Esophagus squamous epithelium (tissue), 5 donors: Measurements from ENCODE around the gene ANKRD28. TPM values are rescaled to one million over a fixed set of nuclear protein-coding genes. Genes with fewer than 3 reads are reported as not detected.

ENCODE experiments used
- DNase-seq: peaks from one replicate; lab custom pipeline; 2025; lab: John Stamatoyannopoulos, UW
- H3K27ac ChIP-seq, 4 donors: fragments of 200-600 bp; sonication (generic); one replicate each; pipeline ENCODE4 v1.5.1; 2016 to 2019; ENCODE audit warnings: mild to moderate bottlenecking in 1 of 4
- H3K27me3 ChIP-seq, 4 donors: fragments of 200-600 bp; sonication (generic); 1 replicate in 3 of 4; 2 replicates in 1 of 4; pipeline versions ENCODE4 v1.5.1 to v1.6.0; 2017 to 2021; ENCODE audit warnings: antibody characterized with exemption in 1 of 4
- H3K36me3 ChIP-seq, 3 donors: fragments of 200-600 bp; sonication (generic); one replicate each; pipeline ENCODE4 v1.5.1; 2016 to 2019
- H3K4me1 ChIP-seq, 3 donors: fragments of 200-600 bp; sonication (generic); one replicate each; pipeline ENCODE4 v1.5.1; 2017 to 2019
- H3K4me3 ChIP-seq, 4 donors: fragments of 200-600 bp; sonication (generic); 1 replicate in 3 of 4; 2 replicates in 1 of 4; pipeline ENCODE4 v1.5.1; 2016 to 2019; ENCODE audit warnings: mild to moderate bottlenecking in 2 of 4, moderate library complexity in 1 of 4
- H3K9me3 ChIP-seq, 3 donors: fragments of 200-600 bp; sonication (generic); one replicate each; pipeline ENCODE4 v1.5.1; 2016 to 2019
- CTCF ChIP-seq, 6 experiments: fragments of 450-650 bp in 4 of 6; fragments of 200-600 bp in 2 of 6; sonication (generic) in 2 of 6; IDR thresholded peaks; one replicate each; pipeline ENCODE4 v1.5.1; 2016 to 2019; ENCODE audit warnings: antibody characterized with exemption in 6 of 6, mild to moderate bottlenecking in 4 of 6, moderate library complexity in 4 of 6
- POLR2A ChIP-seq, 4 donors: fragments of 450-650 bp; IDR thresholded peaks; one replicate each; pipeline ENCODE4 v1.6.1; 2017; ENCODE audit warnings: antibody characterized with exemption in 4 of 4, mild to moderate bottlenecking in 4 of 4, moderate library complexity in 3 of 4
- WGBS, 2 donors: methylation state at CpG; one replicate each; pipeline ENCODE4 v1.1.5; 2018; 5-methylcytosine and 5-hydroxymethylcytosine counted together
- intact Hi-C: fragments of 100-400 bp; cut with DNase I; formaldehyde crosslinking; loops from one replicate; pipeline ENCODE4 v1.15.0; 2022
- total RNA-seq, 4 donors: library from RNA; depleted of rRNA; stranded (reverse); fragments of >200 nt; gene quantifications; one replicate each; pipeline ENCODE4 v1.1.0, GENCODE V29; 2016
- donor health status: DM: yes; HTN: yes; CAD: no.

Gene ANKRD28
- total RNA-seq, 4 donors from 2014 or later: 20.8 to 49.6 (median 31.8) TPM

- no peaks in the 10 kb centered on the region for H3K9me3 ChIP-seq
- peaks cover 5 to 33% (median 22%) of the 10 kb centered on the region in 3 donors for H3K4me1 ChIP-seq
- 33 to 53% methylated on average over 18 of the region's 18 CpGs for WGBS, 2 donors
- H3K27ac ChIP-seq: peak overlapping the region in 2 of 4 donors; percentile 71 to 83
- TF ChIP-seq POLR2A (IDR thresholded peaks at IDR 0.05): no peak
- H3K4me3 ChIP-seq: no peak overlapping the region
- H3K36me3 ChIP-seq: peaks cover 0 to 23% (median 0%) of the 10 kb centered on the region in 3 donors
- intact Hi-C loops: no loop called here
- DNase-seq: no peak
- H3K27me3 ChIP-seq: no peaks in the 10 kb centered on the region
Measured at GRCh38 chr3:15645740-15646501, 151.9 kb downstream of the ANKRD28 start.

GRCh38 chr3:15645246-15645645, 152.5 kb downstream of the ANKRD28 start:
- Histone ChIP-seq H3K27me3 (no peaks in the 10 kb centered on the region), H3K27ac (peak overlapping the region in 1 of 4 donors; percentile 71), H3K4me3 (no peak overlapping the region), H3K4me1 (peaks cover 5 to 33% (median 22%) of the 10 kb centered on the region in 3 donors), H3K9me3 (no peaks in the 10 kb centered on the region), H3K36me3 (peaks cover 0 to 23% (median 0%) of the 10 kb centered on the region in 3 donors)
- no peak for DNase-seq
- TF ChIP-seq CTCF (IDR thresholded peaks at IDR 0.05) (no peak), POLR2A (IDR thresholded peaks at IDR 0.05) (no peak)
- intact Hi-C loops: no loop called here
- 79 to 97% methylated on average over 2 to 6 of the region's 6 CpGs for WGBS, 2 donors

GRCh38 chr3:15638891-15639262, 158.9 kb downstream of the ANKRD28 start:
- intact Hi-C loops: no loop called here
- Histone ChIP-seq H3K4me1 (peaks cover 20 to 37% (median 29%) of the 10 kb centered on the region in 3 donors), H3K4me3 (no peak overlapping the region), H3K9me3 (no peaks in the 10 kb centered on the region), H3K27ac (no peak overlapping the region), H3K27me3 (no peaks in the 10 kb centered on the region), H3K36me3 (peaks cover 0 to 13% (median 0%) of the 10 kb centered on the region in 3 donors)
- WGBS, 2 donors: 67 to 94% methylated on average over 1 of the region's 1 CpG
- DNase-seq: no peak
- TF ChIP-seq CTCF (IDR thresholded peaks at IDR 0.05) (no peak), POLR2A (IDR thresholded peaks at IDR 0.05) (no peak)

- no peak overlapping the region for H3K4me3 ChIP-seq
- H3K9me3 ChIP-seq: no peaks in the 10 kb centered on the region
- TF ChIP-seq POLR2A (IDR thresholded peaks at IDR 0.05): no peak
- no peak for TF ChIP-seq CTCF (IDR thresholded peaks at IDR 0.05)
- DNase-seq: no peak
- 74 to 80% methylated on average over 6 of the region's 6 CpGs for WGBS, 2 donors
- H3K4me1 ChIP-seq: peaks cover 20 to 40% (median 29%) of the 10 kb centered on the region in 3 donors
- peak overlapping the region in 1 of 4 donors; percentile 21 for H3K27ac ChIP-seq
- intact Hi-C loops: no loop called here
- peaks cover 0 to 10% (median 0%) of the 10 kb centered on the region in 3 donors for H3K36me3 ChIP-seq
- H3K27me3 ChIP-seq: no peaks in the 10 kb centered on the region
Measured at GRCh38 chr3:15638193-15638890, 159.4 kb downstream of the ANKRD28 start.

- Histone ChIP-seq H3K4me3 (no peak overlapping the region), H3K4me1 (peaks cover 20 to 40% (median 29%) of the 10 kb centered on the region in 3 donors), H3K27me3 (no peaks in the 10 kb centered on the region), H3K27ac (peak overlapping the region in 3 of 4 donors; percentile 55 to 73 (median 72)), H3K36me3 (peaks cover 0 to 1% (median 0%) of the 10 kb centered on the region in 3 donors), H3K9me3 (no peaks in the 10 kb centered on the region)
- no peak for DNase-seq
- 65 to 67% methylated on average over 7 of the region's 7 CpGs for WGBS, 2 donors
- TF ChIP-seq POLR2A (IDR thresholded peaks at IDR 0.05) (no peak), CTCF (IDR thresholded peaks at IDR 0.05) (no peak)
- intact Hi-C loops: no loop called here
Measured at GRCh38 chr3:15637131-15637951, 160.4 kb downstream of the ANKRD28 start.
